MM.1S (cell line): ENCODE measurements around the gene VAV2.

Experiments used
- EZH2 ChIP-seq: fragments of 300-600 bp; sonication (generic); optimal IDR thresholded peaks from 2 replicates; pipeline ENCODE3; 2017; ENCODE audit warnings: low read depth, mild to moderate bottlenecking, antibody characterized with exemption, low read length, mixed read lengths
- EZH2phosphoT487 ChIP-seq: fragments of 300-600 bp; sonication (generic); IDR thresholded peaks from 2 replicates; pipeline ENCODE4 v1.6.1; 2018; ENCODE audit warnings: antibody characterized with exemption, low read length
- TF ChIP-seq, protein P1 (sequence below): fragments of 300-600 bp; sonication (generic); IDR thresholded peaks from 2 replicates; pipeline ENCODE4 v1.5.1; 2016; ENCODE audit warnings: antibody characterized with exemption, low read length, mixed read lengths

DNA sequence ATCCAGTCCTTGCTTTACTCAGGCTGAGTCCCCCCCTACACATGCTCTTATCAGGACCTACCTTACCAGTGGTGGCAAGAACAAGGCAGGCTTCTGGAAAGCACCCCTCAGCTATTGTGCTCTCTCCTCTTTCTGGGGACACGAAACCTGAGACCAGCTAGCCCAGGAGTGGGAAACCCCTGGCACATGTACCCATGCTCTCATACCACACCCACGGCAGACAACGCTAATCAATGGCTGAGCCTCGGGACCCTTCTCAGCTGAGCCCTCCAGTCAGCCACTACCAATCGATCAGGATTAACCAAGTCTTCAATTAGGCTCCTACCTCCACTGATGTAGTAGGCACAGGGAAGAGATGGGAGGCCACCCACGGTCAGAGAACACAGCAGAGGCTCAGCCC, 65.1 kb downstream of the VAV2 start:
- TF ChIP-seq, protein P1, sequence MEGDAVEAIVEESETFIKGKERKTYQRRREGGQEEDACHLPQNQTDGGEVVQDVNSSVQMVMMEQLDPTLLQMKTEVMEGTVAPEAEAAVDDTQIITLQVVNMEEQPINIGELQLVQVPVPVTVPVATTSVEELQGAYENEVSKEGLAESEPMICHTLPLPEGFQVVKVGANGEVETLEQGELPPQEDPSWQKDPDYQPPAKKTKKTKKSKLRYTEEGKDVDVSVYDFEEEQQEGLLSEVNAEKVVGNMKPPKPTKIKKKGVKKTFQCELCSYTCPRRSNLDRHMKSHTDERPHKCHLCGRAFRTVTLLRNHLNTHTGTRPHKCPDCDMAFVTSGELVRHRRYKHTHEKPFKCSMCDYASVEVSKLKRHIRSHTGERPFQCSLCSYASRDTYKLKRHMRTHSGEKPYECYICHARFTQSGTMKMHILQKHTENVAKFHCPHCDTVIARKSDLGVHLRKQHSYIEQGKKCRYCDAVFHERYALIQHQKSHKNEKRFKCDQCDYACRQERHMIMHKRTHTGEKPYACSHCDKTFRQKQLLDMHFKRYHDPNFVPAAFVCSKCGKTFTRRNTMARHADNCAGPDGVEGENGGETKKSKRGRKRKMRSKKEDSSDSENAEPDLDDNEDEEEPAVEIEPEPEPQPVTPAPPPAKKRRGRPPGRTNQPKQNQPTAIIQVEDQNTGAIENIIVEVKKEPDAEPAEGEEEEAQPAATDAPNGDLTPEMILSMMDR: no peak
- TF ChIP-seq EZH2: no peak
- TF ChIP-seq EZH2phosphoT487: no peak
